B cell (primary cell): ENCODE results near the gene U2AF2. TPM values are rescaled to one million over a fixed set of nuclear protein-coding genes. Genes with fewer than 3 reads are reported as not detected.

ENCODE experiments used
- ATAC-seq: fragments of 200-7000 bp; cut with Tn5 transposase; one replicate; pipeline ENCODE4 v1.10.0; 2021; ENCODE audit warnings: low read depth, mild to moderate bottlenecking, moderate number of reproducible peaks, moderate library complexity
- CTCF ChIA-PET: fragments of 350-600 bp; sonication (Branson Sonifier 250); formaldehyde crosslinking; loops from one replicate; lab custom pipeline; 2021; ENCODE audit warnings: antibody characterized with exemption, inconsistent platforms; lab: Charles Lee
- POLR2A ChIA-PET: fragments of 350-600 bp; sonication (Branson Sonifier 250); formaldehyde crosslinking; loops from one replicate; lab custom pipeline; 2021; ENCODE audit warnings: antibody characterized with exemption; lab: Charles Lee
- DNase-seq: peaks from one replicate; pipeline ENCODE4 v3.0.0; 2013
- H2AFZ ChIP-seq: 2 replicates; pipeline ENCODE4 v1.6.1; 2012; ENCODE audit warnings: mild to moderate bottlenecking, low read depth, low read length; ENCODE audit not compliant: insufficient read depth, poor library complexity, severe bottlenecking
- H3K27ac ChIP-seq, 2 donors: 1 replicate in 1 of 2; 2 replicates in 1 of 2; pipeline ENCODE4 v1.5.1; 2012 to 2013; ENCODE audit warnings: low read length in 2 of 2, mild to moderate bottlenecking in 2 of 2, moderate library complexity in 1 of 2
- H3K27me3 ChIP-seq, 4 experiments: fragments of 200-600 bp in 1 of 4; sonication (generic) in 1 of 4; replicated peaks in 1 of 4; 1 replicate in 2 of 4; 2 replicates in 2 of 4; pipeline versions ENCODE4 v1.6.1 to v1.7.0; 2013 to 2016; ENCODE audit warnings: low read length in 3 of 4, mild to moderate bottlenecking in 2 of 4, mixed read lengths in 1 of 4, moderate library complexity in 1 of 4; ENCODE audit not compliant: insufficient read depth in 4 of 4, control insufficient read depth in 3 of 4; ENCODE audit errors: control extremely low read depth in 1 of 4
- H3K36me3 ChIP-seq, 2 experiments: replicated peaks in 1 of 2; 1 replicate in 1 of 2; 2 replicates in 1 of 2; pipeline versions ENCODE4 v1.6.1 to v1.7.1; 2013; ENCODE audit warnings: low read length in 1 of 2; ENCODE audit not compliant: insufficient read depth in 2 of 2, control insufficient read depth in 1 of 2; ENCODE audit errors: control extremely low read depth in 1 of 2, extremely low read depth in 1 of 2
- H3K4me1 ChIP-seq, 2 donors: fragments of 200-600 bp in 1 of 2; sonication (generic) in 1 of 2; 1 replicate in 1 of 2; 2 replicates in 1 of 2; pipeline versions ENCODE4 v1.5.1 to v1.6.1; 2013 to 2017; ENCODE audit warnings: low read length in 2 of 2; ENCODE audit not compliant: control insufficient read depth in 2 of 2, insufficient read depth in 2 of 2
- H3K4me2 ChIP-seq: replicated peaks from 2 replicates; pipeline ENCODE3; 2012; ENCODE audit warnings: mild to moderate bottlenecking, low read depth, low read length; ENCODE audit not compliant: poor library complexity, severe bottlenecking
- H3K4me3 ChIP-seq, 5 experiments: fragments of 200-600 bp in 1 of 5; sonication (generic) in 1 of 5; 1 replicate in 3 of 5; 2 replicates in 2 of 5; pipeline versions ENCODE4 v1.5.1 to v1.7.0; 2011 to 2016; ENCODE audit warnings: low read length in 4 of 5, mild to moderate bottlenecking in 4 of 5, low read depth in 2 of 5, control low read depth in 1 of 5, moderate library complexity in 1 of 5; ENCODE audit not compliant: insufficient read depth in 1 of 5; ENCODE audit errors: control extremely low read depth in 1 of 5, extremely low read depth in 1 of 5
- H3K79me2 ChIP-seq: fragments of 200-600 bp; sonication (generic); one replicate; pipeline ENCODE4 v1.6.0; 2016; ENCODE audit warnings: low read length; ENCODE audit not compliant: control insufficient read depth, insufficient read depth
- H3K9ac ChIP-seq: fragments of 200-600 bp; sonication (generic); 2 replicates; pipeline ENCODE4 v1.6.1; 2017; ENCODE audit warnings: mild to moderate bottlenecking, low read length, moderate library complexity
- H3K9me3 ChIP-seq, 3 donors: one replicate each; pipeline versions ENCODE4 v1.6.1 to v1.7.1; 2013; ENCODE audit warnings: low read length in 2 of 3; ENCODE audit not compliant: control insufficient read depth in 2 of 3, insufficient read depth in 1 of 3; ENCODE audit errors: control extremely low read depth in 1 of 3
- H4K20me1 ChIP-seq: 2 replicates; pipeline ENCODE4 v1.6.0; 2012; ENCODE audit warnings: mild to moderate bottlenecking, low read length; ENCODE audit not compliant: insufficient read depth, control insufficient read depth, poor library complexity, severe bottlenecking
- H3K27ac Mint-ChIP-seq: one replicate; pipeline ENCODE4 v1.8.0; 2021; ENCODE audit warnings: mixed read lengths
- H3K27me3 Mint-ChIP-seq: one replicate; pipeline ENCODE4 v1.8.0; 2021; ENCODE audit warnings: mixed read lengths
- H3K4me1 Mint-ChIP-seq: one replicate; pipeline ENCODE4 v1.8.0; 2021; ENCODE audit warnings: mixed read lengths
- H3K4me3 Mint-ChIP-seq: one replicate; pipeline ENCODE4 v1.8.0; 2021; ENCODE audit warnings: mixed read lengths
- H3K9me3 Mint-ChIP-seq: one replicate; pipeline ENCODE4 v1.8.0; 2022; ENCODE audit warnings: mixed read lengths; ENCODE audit not compliant: insufficient read depth
- CTCF ChIP-seq: fragments of 200-600 bp; IDR thresholded peaks from one replicate; pipeline ENCODE4 v1.8.0; 2022; ENCODE audit warnings: antibody characterized with exemption, mild to moderate bottlenecking
- EZH2 ChIP-seq: IDR thresholded peaks from 2 replicates; pipeline ENCODE4 v1.6.1; 2012; ENCODE audit warnings: borderline replicate concordance, low read depth, mild to moderate bottlenecking, moderate library complexity, low read length; ENCODE audit not compliant: insufficient read depth, poor library complexity, severe bottlenecking
- WGBS: methylation state at CpG from one replicate; pipeline ENCODE4 v1.1.5; 2013; ENCODE audit warnings: missing lambda C conversion rate; ENCODE audit not compliant: insufficient coverage; 5-methylcytosine and 5-hydroxymethylcytosine counted together
- intact Hi-C: fragments of 100-400 bp; cut with micrococcal nuclease; formaldehyde crosslinking; loops from one replicate; pipeline ENCODE4 v1.10.0; 2022
- polyA plus RNA-seq: library from polyadenylated mRNA; depleted of rRNA; stranded (reverse); fragments of >200 nt; gene quantifications from 2 replicates; pipeline ENCODE4 v1.2.3, GENCODE V29; 2012
- total RNA-seq, 2 donors: library from RNA; stranded (reverse); fragments of 120-200 nt in 1 of 2; gene quantifications; 1 replicate in 1 of 2; 2 replicates in 1 of 2; pipeline versions ENCODE4 v1.2.3 to v1.2.4, GENCODE V29; 2013 to 2022

Gene U2AF2
- total and polyA plus RNA-seq, 2 donors (not counting 1 experiment from before 2014, with no cell fraction given), result 275 to 300 TPM

GRCh38 chr19:55668603-55669348, 13.9 kb downstream of the U2AF2 start:
- H3K27ac Mint-ChIP-seq, result no peak overlapping the region

More at GRCh38 chr19:55668603-55669348, 13.9 kb downstream of the U2AF2 start:
- Histone ChIP-seq H2AFZ (no peak overlapping the region), H3K36me3 (peaks cover 0 to 80% of the 10 kb centered on the region in 2 experiments), H3K9ac (no peak overlapping the region), H3K4me2 (no peak overlapping the region), H3K27me3 (no peaks in the 10 kb centered on the region), H4K20me1 (peaks cover 93% of the 10 kb centered on the region), H3K79me2 (peaks cover 80% of the 10 kb centered on the region), H3K27ac (no peak overlapping the region), H3K4me1 (peaks cover 0 to 7% of the 10 kb centered on the region in 2 donors), H3K4me3 (no peak overlapping the region), H3K9me3 (no peaks in the 10 kb centered on the region)
- WGBS, result 93% methylated on average over 25 of the region's 30 CpGs
- no peaks in the 10 kb centered on the region for H3K27me3 Mint-ChIP-seq
- intact Hi-C loops, result no loop called here
- ChIA-PET POLR2A (no interaction called here), CTCF (no interaction called here)
- TF ChIP-seq CTCF, result no peak
- no peak for TF ChIP-seq EZH2
- DNase-seq (no peak), ATAC-seq (no peak)
- H3K4me3 Mint-ChIP-seq, result no peak overlapping the region
- H3K9me3 Mint-ChIP-seq, result no peaks in the 10 kb centered on the region
- peaks cover 25% of the 10 kb centered on the region for H3K4me1 Mint-ChIP-seq
